NB4 (cell line): ENCODE measurements around the gene GLS.
A peak's percentile ranks its signal among the peaks of the same experiment; 100 is the strongest.

ENCODE experiments used
- DNase-seq: peaks from one replicate; pipeline ENCODE4 v3.0.0; 2010; ENCODE audit warnings: low read depth
- H3K4me3 ChIP-seq: one replicate; pipeline ENCODE4 v1.5.1; 2011; ENCODE audit warnings: mild to moderate bottlenecking, low read depth, low read length, moderate library complexity
- CTCF ChIP-seq: IDR thresholded peaks from one replicate; pipeline ENCODE4 v1.5.1; 2012; ENCODE audit warnings: low read depth, low read length
- MAX ChIP-seq: IDR thresholded peaks from 2 replicates; pipeline ENCODE4 v1.6.1; 2011; ENCODE audit warnings: low read depth, low read length
- MYC ChIP-seq: IDR thresholded peaks from 2 replicates; pipeline ENCODE4 v1.6.1; 2011; ENCODE audit warnings: low read depth, low read length
- POLR2A ChIP-seq: IDR thresholded peaks from 2 replicates; pipeline ENCODE4 v1.6.1; 2011; ENCODE audit warnings: mild to moderate bottlenecking; ENCODE audit not compliant: insufficient read length; ENCODE audit errors: extremely low read depth

Gene GLS

GRCh38 chr2:190984595-190984994, 104.0 kb downstream of the GLS start:
- DNase-seq = no peak
- TF ChIP-seq POLR2A (no peak), CTCF (no peak), MYC (no peak), MAX (no peak)
- no peak overlapping the region for H3K4me3 ChIP-seq

- H3K4me3 ChIP-seq = no peak overlapping the region
- DNase-seq = peak; percentile 78
- TF ChIP-seq MAX (0 out of 2 replicates have a peak, but pooled peaks have one; percentile 18), POLR2A (no peak)
Measured at GRCh38 chr2:190986221-190986953, 105.8 kb downstream of the GLS start.

- TF ChIP-seq MAX (no peak), CTCF (no peak), MYC (no peak), POLR2A (no peak)
- no peak overlapping the region for H3K4me3 ChIP-seq
- DNase-seq = no peak
Measured at GRCh38 chr2:190987116-190987515, 106.5 kb downstream of the GLS start.

GRCh38 chr2:190987938-190988337, 107.3 kb downstream of the GLS start:
- no peak overlapping the region for H3K4me3 ChIP-seq
- no peak for DNase-seq
- TF ChIP-seq MYC (no peak), MAX (no peak), CTCF (no peak), POLR2A (no peak)

GRCh38 chr2:190988910-190989309, 108.3 kb downstream of the GLS start:
- no peak for DNase-seq
- TF ChIP-seq CTCF (no peak), POLR2A (no peak), MYC (no peak), MAX (no peak)

GRCh38 chr2:190990132-190990531, 109.5 kb downstream of the GLS start:
- TF ChIP-seq CTCF = no peak
- TF ChIP-seq MAX = no peak
- TF ChIP-seq POLR2A = no peak
- TF ChIP-seq MYC = no peak
- no peak overlapping the region for H3K4me3 ChIP-seq
- DNase-seq = no peak

More at GRCh38 chr2:190988910-190989309, 108.3 kb downstream of the GLS start:
- no peak overlapping the region for H3K4me3 ChIP-seq
